Nephron (organoid): ENCODE measurements around the gene EFNB3.

Source experiments
- H3K27ac Mint-ChIP-seq, 3 experiments: 2 replicates each; pipeline ENCODE4 v1.8.0; 2020; ENCODE audit warnings: mixed read lengths in 3 of 3, mild to moderate bottlenecking in 2 of 3, moderate library complexity in 1 of 3
- H3K27me3 Mint-ChIP-seq: 2 replicates; pipeline ENCODE4 v1.8.0; 2021; ENCODE audit warnings: low read depth, mild to moderate bottlenecking, moderate library complexity, mixed read lengths
- H3K36me3 Mint-ChIP-seq: 2 replicates; pipeline ENCODE4 v1.8.0; 2020; ENCODE audit warnings: low read depth, mixed read lengths
- H3K4me1 Mint-ChIP-seq: 2 replicates; pipeline ENCODE4 v1.8.0; 2020; ENCODE audit warnings: mixed read lengths
- H3K4me3 Mint-ChIP-seq, 3 experiments: 2 replicates each; pipeline ENCODE4 v1.8.0; 2020; ENCODE audit warnings: mild to moderate bottlenecking in 3 of 3, mixed read lengths in 3 of 3, moderate library complexity in 2 of 3
- H3K9me3 Mint-ChIP-seq: 2 replicates; pipeline ENCODE4 v1.8.0; 2020; ENCODE audit warnings: mixed read lengths
- TF ChIP-seq, protein P1 (sequence below), 3 experiments: fragments of 200-600 bp; sonication (generic); IDR thresholded peaks; one replicate each; pipeline ENCODE4 v1.5.0; 2021; ENCODE audit warnings: antibody characterized with exemption in 3 of 3; ENCODE audit not compliant: unreplicated experiment in 3 of 3

Gene EFNB3

DNA sequence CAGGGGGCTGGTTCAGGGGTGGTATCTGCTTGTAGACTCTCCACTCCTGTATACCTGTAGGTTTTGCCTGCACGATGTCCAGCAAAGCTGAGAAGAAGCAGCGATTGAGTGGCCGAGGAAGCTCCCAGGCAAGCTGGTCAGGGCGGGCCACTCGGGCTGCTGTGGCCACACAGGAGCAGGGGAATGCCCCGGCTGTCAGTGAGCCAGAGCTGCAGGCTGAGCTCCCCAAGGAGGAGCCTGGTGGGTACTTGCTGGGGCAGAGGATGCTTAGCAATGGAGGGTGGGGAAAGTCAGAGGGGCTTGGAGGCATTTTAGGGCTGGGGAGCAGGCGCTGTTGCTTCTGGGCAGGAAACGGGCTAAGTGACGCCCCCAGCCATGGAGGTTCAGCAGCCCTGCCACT, 14.7 kb downstream of the EFNB3 start:
- Mint-ChIP-seq H3K9me3 (no peaks in the 10 kb centered on the region), H3K27me3 (peaks cover 51% of the 10 kb centered on the region), H3K4me3 (peak overlapping the region in 2 of 3 experiments; percentile 7 to 27), H3K27ac (no peak overlapping the region), H3K4me1 (peaks cover 26% of the 10 kb centered on the region), H3K36me3 (no peaks in the 10 kb centered on the region)
- TF ChIP-seq, protein P1, sequence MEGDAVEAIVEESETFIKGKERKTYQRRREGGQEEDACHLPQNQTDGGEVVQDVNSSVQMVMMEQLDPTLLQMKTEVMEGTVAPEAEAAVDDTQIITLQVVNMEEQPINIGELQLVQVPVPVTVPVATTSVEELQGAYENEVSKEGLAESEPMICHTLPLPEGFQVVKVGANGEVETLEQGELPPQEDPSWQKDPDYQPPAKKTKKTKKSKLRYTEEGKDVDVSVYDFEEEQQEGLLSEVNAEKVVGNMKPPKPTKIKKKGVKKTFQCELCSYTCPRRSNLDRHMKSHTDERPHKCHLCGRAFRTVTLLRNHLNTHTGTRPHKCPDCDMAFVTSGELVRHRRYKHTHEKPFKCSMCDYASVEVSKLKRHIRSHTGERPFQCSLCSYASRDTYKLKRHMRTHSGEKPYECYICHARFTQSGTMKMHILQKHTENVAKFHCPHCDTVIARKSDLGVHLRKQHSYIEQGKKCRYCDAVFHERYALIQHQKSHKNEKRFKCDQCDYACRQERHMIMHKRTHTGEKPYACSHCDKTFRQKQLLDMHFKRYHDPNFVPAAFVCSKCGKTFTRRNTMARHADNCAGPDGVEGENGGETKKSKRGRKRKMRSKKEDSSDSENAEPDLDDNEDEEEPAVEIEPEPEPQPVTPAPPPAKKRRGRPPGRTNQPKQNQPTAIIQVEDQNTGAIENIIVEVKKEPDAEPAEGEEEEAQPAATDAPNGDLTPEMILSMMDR (IDR thresholded peaks at IDR 0.05; ENCODE audit: unreplicated experiment in 3 of 3) = no peak

DNA sequence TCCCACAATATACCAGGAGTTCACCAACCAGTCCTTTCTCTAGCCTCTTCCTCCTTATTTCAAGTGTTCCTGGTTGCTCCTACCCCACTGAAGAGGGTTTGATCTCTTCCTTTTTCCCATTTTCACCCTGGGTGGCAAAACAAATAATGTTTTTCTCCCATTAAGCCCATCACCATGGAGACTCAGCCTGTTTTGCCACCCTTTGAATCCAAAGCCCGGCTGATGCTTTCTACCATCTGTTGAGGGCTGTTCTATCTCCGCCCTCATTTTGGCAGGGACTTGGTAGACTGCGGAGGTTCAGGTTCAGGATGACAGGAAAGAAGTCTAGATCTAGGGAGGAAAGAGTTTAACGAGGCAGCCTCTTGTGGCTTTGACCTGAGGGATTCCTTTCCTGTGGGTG, 15.1 kb downstream of the EFNB3 start:
- peak overlapping the region; percentile 7 to 27 (median 24) for H3K4me3 Mint-ChIP-seq
- peaks cover 26% of the 10 kb centered on the region for H3K4me1 Mint-ChIP-seq

DNA sequence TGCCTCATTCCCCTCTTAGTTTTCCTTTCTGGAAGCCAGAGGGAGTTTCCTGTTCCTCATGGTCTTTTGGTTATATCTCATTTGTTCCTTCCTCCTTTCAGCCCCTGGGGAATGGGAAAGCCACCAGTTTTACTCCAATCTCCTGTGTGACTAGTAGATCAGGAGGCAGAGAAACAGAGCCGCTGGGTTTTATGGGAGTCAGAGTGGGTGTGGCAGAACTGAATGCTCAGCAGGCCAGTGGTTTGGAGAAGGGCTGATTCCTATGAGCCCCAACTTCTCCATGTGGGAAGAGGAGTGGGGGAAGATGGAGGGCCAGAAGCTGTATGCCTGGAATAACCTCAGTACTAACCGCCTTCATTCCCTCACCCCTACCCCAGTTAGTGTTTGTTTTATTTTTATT, 16.6 kb downstream of the EFNB3 start:
- no peak overlapping the region for H3K4me3 Mint-ChIP-seq
- TF ChIP-seq, protein P1 (IDR thresholded peaks at IDR 0.05; ENCODE audit: unreplicated experiment in 3 of 3) = no peak
- peaks cover 18% of the 10 kb centered on the region for H3K4me1 Mint-ChIP-seq
- H3K27ac Mint-ChIP-seq = no peak overlapping the region
- no peaks in the 10 kb centered on the region for H3K9me3 Mint-ChIP-seq
- H3K36me3 Mint-ChIP-seq = no peaks in the 10 kb centered on the region
- H3K27me3 Mint-ChIP-seq = peaks cover 44% of the 10 kb centered on the region

More for the DNA sequence above, 15.1 kb downstream of the EFNB3 start:
- peaks cover 51% of the 10 kb centered on the region for H3K27me3 Mint-ChIP-seq
- no peaks in the 10 kb centered on the region for H3K36me3 Mint-ChIP-seq
- TF ChIP-seq, protein P1 (IDR thresholded peaks at IDR 0.05; ENCODE audit: unreplicated experiment in 3 of 3) = no peak
- no peak overlapping the region for H3K27ac Mint-ChIP-seq
- no peaks in the 10 kb centered on the region for H3K9me3 Mint-ChIP-seq

DNA sequence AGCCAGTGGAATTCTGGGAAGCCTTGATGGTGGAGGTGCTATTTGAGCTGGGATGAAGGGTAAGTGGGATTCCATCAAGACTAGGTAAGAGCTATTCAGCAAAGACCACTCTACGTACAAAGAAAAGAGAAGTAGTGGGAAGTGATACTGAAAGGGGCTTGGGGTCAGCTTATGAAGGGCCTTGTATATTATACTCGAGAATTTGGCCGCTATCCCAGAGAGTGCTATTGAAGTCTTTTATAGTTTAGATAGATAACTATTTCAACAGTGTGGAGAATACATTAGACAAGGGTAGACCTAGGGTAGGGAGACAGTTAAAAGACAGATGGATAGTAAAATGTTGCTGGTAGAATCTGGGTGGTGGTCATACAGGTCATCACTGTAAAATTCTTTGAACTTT, 22.9 kb downstream of the EFNB3 start:
- Mint-ChIP-seq H3K36me3 (no peaks in the 10 kb centered on the region), H3K9me3 (no peaks in the 10 kb centered on the region), H3K27ac (peak overlapping the region in 2 of 3 experiments; percentile 27 to 58), H3K27me3 (peaks cover 25% of the 10 kb centered on the region), H3K4me1 (peaks cover 7% of the 10 kb centered on the region), H3K4me3 (no peak overlapping the region)
- TF ChIP-seq, protein P1 (IDR thresholded peaks at IDR 0.05; ENCODE audit: unreplicated experiment in 3 of 3) = no peak

DNA sequence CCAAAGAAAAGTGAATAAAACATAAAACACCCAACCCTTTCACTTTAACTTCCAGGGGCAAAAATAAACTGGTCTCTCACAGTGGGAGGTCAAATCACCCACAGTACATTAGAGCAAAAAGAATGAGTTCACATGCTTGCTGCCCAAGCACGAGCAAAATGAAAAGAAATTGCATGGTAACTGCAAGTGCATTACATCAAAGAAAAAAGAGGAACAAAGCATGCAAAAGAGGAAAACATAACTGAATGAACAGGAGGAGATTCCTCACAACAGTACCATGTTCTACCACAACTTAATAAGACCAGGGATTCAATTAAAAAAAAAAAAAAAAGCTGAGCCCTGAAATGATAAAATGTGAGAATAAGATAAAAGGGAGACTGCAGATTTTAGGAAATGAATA, 24.8 kb downstream of the EFNB3 start:
- H3K27me3 Mint-ChIP-seq = peaks cover 35% of the 10 kb centered on the region
- TF ChIP-seq, protein P1 (IDR thresholded peaks at IDR 0.05; ENCODE audit: unreplicated experiment in 3 of 3) = no peak

DNA sequence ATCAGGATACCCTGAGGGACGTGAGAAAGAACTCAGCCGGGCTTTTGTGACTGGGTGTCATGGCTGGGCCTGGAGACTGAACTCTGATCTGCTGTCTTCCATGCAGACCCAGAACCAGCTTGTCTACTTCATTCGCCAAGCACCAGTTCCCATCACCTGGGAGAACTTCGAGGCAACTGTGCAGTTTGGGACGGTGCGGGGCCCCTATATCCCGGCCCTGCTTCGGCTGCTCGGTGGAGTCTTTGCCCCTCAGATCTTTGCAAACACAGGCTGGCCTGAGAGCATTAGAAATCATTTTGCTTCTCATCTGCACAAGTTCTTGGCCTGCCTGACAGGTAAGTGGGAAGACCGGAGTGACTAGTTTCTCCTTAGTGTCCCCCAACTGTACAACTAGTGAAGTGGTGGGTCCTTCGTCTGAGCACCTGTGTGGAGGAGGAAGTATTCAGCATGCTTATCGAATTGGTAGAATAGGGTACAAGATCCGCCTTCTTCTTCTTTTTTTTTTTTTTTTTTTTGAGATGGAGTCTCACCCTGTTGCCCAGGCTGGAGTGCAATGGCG, 28.1 kb downstream of the EFNB3 start:
- Mint-ChIP-seq H3K27ac (no peak overlapping the region), H3K4me3 (no peak overlapping the region), H3K4me1 (peaks cover 2% of the 10 kb centered on the region), H3K36me3 (no peaks in the 10 kb centered on the region), H3K27me3 (peaks cover 54% of the 10 kb centered on the region), H3K9me3 (no peaks in the 10 kb centered on the region)
- TF ChIP-seq, protein P1 (IDR thresholded peaks at IDR 0.05; ENCODE audit: unreplicated experiment in 3 of 3) = no peak

More for the DNA sequence above, 24.8 kb downstream of the EFNB3 start:
- H3K4me3 Mint-ChIP-seq = no peak overlapping the region
- H3K36me3 Mint-ChIP-seq = no peaks in the 10 kb centered on the region
- H3K27ac Mint-ChIP-seq = no peak overlapping the region
- peaks cover 7% of the 10 kb centered on the region for H3K4me1 Mint-ChIP-seq
- H3K9me3 Mint-ChIP-seq = no peaks in the 10 kb centered on the region
